H1 (cell line): ENCODE data around the gene GET3. TPM values are rescaled to one million over a fixed set of nuclear protein-coding genes. Genes with fewer than 3 reads are reported as not detected.

ENCODE experiments used
- BACH1 ChIP-seq: IDR thresholded peaks from 2 replicates; pipeline ENCODE4 v1.6.1; 2012; ENCODE audit warnings: low read length, improper control_type of control experiment
- CBX5 ChIP-seq: fragments of 300-800, 300-1000 bp; sonication (generic); IDR thresholded peaks from 2 replicates; pipeline ENCODE4 v1.7.1; 2016; ENCODE audit warnings: antibody characterized with exemption, low read length, low read depth
- SAP30 ChIP-seq: fragments of 300-600 bp; sonication (generic); IDR thresholded peaks from 2 replicates; pipeline ENCODE4 v1.7.1; 2012; ENCODE audit warnings: low read length, moderate library complexity, mild to moderate bottlenecking, inconsistent platforms; ENCODE audit not compliant: insufficient read depth, insufficient replicate concordance
- SRF ChIP-seq: IDR thresholded peaks from 2 replicates; pipeline ENCODE4 v1.6.1; 2011; ENCODE audit warnings: mild to moderate bottlenecking, low read depth, low read length, moderate library complexity
- SUZ12 ChIP-seq: fragments of 200-600 bp; sonication (generic); IDR thresholded peaks from 2 replicates; pipeline ENCODE4 v1.6.1; 2012; ENCODE audit warnings: mild to moderate bottlenecking, inconsistent platforms, low read length, moderate library complexity, mixed read lengths
- TAF1 ChIP-seq: IDR thresholded peaks from 2 replicates; pipeline ENCODE4 v1.6.1; 2011; ENCODE audit warnings: mild to moderate bottlenecking, low read depth, low read length
- TAF7 ChIP-seq: optimal IDR thresholded peaks from 2 replicates; pipeline ENCODE3; 2011; ENCODE audit warnings: low read depth, mild to moderate bottlenecking, inconsistent platforms, low read length, moderate library complexity, borderline replicate concordance
- polyA plus RNA-seq, 7 experiments: library from polyadenylated mRNA; depleted of rRNA in 3 of 7; stranded (reverse) in 5 of 7; unstranded in 2 of 7; fragments of >200 nt in 5 of 7; fragments of 200-250 nt in 2 of 7; gene quantifications; 1 replicate in 5 of 7; 2 replicates in 1 of 7; 4 replicates in 1 of 7; pipeline versions ENCODE4 v1.2.1 to v1.2.3, GENCODE V29; 2011 to 2013; ENCODE audit warnings: missing spikeins in 2 of 7, mixed read lengths in 2 of 7
- total RNA-seq: library from RNA; stranded (reverse); fragmentation: NEBNext Ultra II Directional; extraction: Animal tissue kit (Norgen Biotek cat#: 25700); gene quantifications from 2 replicates; pipeline ENCODE4 v1.2.1, GENCODE V29; 2021
- TF ChIP-seq, protein P1 (sequence below): fragments of 300-600 bp; sonication (generic); IDR thresholded peaks from 2 replicates; pipeline ENCODE4 v1.7.1; 2012; ENCODE audit warnings: low read length, moderate library complexity, mild to moderate bottlenecking, inconsistent platforms; ENCODE audit not compliant: insufficient replicate concordance

The GET3 gene
- total and polyA plus RNA-seq, 2 of the 8 experiments (the other 6 are each of a cell fraction or from before 2014, with no cell fraction given): 105 to 297 TPM

DNA sequence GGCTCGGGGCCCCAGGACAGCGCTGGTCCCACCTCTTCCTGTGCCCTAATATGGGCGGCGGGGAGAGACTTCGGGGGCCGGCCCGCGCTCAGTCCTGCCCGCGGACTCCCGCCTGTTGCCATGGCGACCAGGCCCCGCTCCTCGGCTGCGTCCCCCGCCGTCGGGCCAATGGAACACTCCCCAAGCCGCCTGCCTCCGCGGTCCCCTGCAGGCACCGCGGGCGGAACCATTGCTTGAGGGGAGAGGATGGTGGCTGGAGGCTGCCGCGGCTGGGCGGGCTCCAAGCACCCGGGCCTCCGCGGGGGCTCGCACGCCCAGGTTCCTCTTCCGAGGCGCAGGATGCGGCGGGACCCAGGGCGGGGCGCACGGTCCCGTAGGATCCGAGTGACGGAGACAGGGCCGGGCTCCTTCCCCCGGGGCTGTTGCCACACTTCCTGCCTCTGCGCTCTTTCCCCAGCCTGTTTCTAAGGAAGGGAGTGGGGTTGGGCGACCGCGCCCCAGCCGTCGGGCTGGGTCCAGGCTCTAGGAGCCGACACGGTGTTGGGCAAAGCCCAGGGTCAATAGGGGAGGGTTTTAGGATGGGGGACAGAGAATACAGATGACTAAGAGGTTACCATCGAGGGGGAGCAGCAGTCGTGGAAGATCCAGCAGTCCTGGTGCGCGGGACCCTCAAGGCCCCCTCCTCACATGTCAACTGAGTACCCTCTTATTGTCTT, 52.8 kb downstream of the GET3 start (continued):
- TF ChIP-seq, protein P1, sequence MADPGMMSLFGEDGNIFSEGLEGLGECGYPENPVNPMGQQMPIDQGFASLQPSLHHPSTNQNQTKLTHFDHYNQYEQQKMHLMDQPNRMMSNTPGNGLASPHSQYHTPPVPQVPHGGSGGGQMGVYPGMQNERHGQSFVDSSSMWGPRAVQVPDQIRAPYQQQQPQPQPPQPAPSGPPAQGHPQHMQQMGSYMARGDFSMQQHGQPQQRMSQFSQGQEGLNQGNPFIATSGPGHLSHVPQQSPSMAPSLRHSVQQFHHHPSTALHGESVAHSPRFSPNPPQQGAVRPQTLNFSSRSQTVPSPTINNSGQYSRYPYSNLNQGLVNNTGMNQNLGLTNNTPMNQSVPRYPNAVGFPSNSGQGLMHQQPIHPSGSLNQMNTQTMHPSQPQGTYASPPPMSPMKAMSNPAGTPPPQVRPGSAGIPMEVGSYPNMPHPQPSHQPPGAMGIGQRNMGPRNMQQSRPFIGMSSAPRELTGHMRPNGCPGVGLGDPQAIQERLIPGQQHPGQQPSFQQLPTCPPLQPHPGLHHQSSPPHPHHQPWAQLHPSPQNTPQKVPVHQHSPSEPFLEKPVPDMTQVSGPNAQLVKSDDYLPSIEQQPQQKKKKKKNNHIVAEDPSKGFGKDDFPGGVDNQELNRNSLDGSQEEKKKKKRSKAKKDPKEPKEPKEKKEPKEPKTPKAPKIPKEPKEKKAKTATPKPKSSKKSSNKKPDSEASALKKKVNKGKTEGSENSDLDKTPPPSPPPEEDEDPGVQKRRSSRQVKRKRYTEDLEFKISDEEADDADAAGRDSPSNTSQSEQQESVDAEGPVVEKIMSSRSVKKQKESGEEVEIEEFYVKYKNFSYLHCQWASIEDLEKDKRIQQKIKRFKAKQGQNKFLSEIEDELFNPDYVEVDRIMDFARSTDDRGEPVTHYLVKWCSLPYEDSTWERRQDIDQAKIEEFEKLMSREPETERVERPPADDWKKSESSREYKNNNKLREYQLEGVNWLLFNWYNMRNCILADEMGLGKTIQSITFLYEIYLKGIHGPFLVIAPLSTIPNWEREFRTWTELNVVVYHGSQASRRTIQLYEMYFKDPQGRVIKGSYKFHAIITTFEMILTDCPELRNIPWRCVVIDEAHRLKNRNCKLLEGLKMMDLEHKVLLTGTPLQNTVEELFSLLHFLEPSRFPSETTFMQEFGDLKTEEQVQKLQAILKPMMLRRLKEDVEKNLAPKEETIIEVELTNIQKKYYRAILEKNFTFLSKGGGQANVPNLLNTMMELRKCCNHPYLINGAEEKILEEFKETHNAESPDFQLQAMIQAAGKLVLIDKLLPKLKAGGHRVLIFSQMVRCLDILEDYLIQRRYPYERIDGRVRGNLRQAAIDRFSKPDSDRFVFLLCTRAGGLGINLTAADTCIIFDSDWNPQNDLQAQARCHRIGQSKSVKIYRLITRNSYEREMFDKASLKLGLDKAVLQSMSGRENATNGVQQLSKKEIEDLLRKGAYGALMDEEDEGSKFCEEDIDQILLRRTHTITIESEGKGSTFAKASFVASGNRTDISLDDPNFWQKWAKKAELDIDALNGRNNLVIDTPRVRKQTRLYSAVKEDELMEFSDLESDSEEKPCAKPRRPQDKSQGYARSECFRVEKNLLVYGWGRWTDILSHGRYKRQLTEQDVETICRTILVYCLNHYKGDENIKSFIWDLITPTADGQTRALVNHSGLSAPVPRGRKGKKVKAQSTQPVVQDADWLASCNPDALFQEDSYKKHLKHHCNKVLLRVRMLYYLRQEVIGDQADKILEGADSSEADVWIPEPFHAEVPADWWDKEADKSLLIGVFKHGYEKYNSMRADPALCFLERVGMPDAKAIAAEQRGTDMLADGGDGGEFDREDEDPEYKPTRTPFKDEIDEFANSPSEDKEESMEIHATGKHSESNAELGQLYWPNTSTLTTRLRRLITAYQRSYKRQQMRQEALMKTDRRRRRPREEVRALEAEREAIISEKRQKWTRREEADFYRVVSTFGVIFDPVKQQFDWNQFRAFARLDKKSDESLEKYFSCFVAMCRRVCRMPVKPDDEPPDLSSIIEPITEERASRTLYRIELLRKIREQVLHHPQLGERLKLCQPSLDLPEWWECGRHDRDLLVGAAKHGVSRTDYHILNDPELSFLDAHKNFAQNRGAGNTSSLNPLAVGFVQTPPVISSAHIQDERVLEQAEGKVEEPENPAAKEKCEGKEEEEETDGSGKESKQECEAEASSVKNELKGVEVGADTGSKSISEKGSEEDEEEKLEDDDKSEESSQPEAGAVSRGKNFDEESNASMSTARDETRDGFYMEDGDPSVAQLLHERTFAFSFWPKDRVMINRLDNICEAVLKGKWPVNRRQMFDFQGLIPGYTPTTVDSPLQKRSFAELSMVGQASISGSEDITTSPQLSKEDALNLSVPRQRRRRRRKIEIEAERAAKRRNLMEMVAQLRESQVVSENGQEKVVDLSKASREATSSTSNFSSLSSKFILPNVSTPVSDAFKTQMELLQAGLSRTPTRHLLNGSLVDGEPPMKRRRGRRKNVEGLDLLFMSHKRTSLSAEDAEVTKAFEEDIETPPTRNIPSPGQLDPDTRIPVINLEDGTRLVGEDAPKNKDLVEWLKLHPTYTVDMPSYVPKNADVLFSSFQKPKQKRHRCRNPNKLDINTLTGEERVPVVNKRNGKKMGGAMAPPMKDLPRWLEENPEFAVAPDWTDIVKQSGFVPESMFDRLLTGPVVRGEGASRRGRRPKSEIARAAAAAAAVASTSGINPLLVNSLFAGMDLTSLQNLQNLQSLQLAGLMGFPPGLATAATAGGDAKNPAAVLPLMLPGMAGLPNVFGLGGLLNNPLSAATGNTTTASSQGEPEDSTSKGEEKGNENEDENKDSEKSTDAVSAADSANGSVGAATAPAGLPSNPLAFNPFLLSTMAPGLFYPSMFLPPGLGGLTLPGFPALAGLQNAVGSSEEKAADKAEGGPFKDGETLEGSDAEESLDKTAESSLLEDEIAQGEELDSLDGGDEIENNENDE: no peak
- peak; percentile 97 for TF ChIP-seq SRF
- TF ChIP-seq BACH1: no peak
- no peak for TF ChIP-seq TAF1
- no peak for TF ChIP-seq SAP30
- TF ChIP-seq TAF7: no peak
- no peak for TF ChIP-seq CBX5
- no peak for TF ChIP-seq SUZ12
